ENCODE data around the gene CENPM.

DNA sequence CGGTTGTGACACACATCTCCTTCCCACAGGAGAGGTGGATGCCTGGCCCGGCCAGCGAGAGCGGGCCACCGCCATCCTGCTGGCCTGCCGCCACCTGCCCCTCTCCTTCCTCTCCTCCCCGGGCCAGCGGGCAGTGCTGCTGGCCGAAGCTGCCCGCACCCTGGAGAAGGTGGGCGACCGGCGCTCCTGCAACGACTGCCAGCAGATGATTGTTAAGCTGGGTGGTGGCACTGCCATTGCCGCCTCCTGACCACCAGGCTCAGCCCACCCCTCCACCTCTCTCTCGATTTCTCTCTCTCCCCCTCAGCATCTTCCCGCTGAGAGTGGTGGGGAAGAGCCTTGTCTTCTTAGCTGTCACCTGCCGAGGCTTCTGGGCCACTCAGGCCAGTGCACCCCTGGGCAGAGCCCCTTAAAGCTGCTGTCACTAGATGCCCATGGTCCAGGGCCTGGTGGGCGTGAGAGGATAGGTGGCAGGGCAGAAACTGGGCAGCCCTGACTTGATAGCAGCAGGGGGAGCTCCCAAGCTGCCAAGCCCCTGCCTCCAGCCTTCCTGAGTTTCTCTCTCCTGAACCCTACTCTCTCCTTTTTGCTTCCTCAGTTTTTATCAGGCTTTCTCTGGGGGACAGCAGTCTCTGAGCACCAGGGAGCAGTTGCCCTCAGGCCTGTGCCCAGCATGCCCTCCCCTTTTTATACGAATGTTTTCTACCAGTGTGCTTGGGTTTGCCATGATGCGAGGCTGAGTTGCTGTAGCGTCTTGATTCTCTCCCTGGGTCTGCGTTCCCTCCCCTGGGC lies 41.3 kb downstream of the CENPM start:
- TF ChIP-seq, protein P1, sequence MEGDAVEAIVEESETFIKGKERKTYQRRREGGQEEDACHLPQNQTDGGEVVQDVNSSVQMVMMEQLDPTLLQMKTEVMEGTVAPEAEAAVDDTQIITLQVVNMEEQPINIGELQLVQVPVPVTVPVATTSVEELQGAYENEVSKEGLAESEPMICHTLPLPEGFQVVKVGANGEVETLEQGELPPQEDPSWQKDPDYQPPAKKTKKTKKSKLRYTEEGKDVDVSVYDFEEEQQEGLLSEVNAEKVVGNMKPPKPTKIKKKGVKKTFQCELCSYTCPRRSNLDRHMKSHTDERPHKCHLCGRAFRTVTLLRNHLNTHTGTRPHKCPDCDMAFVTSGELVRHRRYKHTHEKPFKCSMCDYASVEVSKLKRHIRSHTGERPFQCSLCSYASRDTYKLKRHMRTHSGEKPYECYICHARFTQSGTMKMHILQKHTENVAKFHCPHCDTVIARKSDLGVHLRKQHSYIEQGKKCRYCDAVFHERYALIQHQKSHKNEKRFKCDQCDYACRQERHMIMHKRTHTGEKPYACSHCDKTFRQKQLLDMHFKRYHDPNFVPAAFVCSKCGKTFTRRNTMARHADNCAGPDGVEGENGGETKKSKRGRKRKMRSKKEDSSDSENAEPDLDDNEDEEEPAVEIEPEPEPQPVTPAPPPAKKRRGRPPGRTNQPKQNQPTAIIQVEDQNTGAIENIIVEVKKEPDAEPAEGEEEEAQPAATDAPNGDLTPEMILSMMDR (IDR thresholded peaks at IDR 0.05; ENCODE audit: poor library complexity), result no peak
- no peak for TF ChIP-seq EZH2phosphoT487 (IDR thresholded peaks at IDR 0.05; ENCODE audit: low read depth, severe bottlenecking, unreplicated experiment)
